ENCODE measurements around the gene LRP8. TPM values are rescaled to one million over a fixed set of nuclear protein-coding genes. Genes with fewer than 3 reads are reported as not detected.

LRP8 gene
- total and polyA plus RNA-seq, 2 experiments from 2014 or later = 27.8 to 71.1 TPM

DNA sequence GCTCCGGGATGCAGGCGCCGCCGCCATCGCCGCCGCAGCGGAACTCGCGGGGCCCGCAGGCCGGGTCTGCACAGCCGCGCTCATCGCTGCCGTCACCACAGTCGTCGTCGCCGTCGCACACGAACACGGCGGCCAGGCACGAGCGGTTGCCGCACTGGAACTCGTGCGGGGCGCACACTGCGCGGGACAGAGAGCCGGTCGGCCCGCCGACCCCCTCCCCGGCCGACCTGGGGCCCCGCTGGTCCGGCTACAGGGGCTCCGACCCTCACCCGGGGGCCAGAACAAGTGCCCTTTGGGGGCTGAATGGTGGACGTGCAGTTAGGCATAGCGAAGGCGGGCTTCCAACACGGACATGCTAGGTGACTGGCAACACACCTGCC lies 51.0 kb downstream of the LRP8 start:
- Histone ChIP-seq H3K4me3 (no peak overlapping the region), H3K27ac (ENCODE audit: low read depth) (no peak overlapping the region), H3K9me2 (ENCODE audit: insufficient read depth) (no peaks in the 10 kb centered on the region), H4K20me1 (replicated peaks; ENCODE audit: insufficient read depth) (no peaks in the 10 kb centered on the region), H3K4me2 (no peak overlapping the region), H3K27me3 (ENCODE audit: insufficient read depth) (no peaks in the 10 kb centered on the region), H3F3A (replicated peaks; ENCODE audit: low read depth) (no peaks in the 10 kb centered on the region), H2AFZ (no peak overlapping the region), H3K36me3 (ENCODE audit: insufficient read depth) (no peaks in the 10 kb centered on the region), H3K4me1 (ENCODE audit: insufficient read depth) (no peaks in the 10 kb centered on the region), H3K79me2 (replicated peaks; ENCODE audit: insufficient read depth) (no peaks in the 10 kb centered on the region)
- TF ChIP-seq, protein P1, sequence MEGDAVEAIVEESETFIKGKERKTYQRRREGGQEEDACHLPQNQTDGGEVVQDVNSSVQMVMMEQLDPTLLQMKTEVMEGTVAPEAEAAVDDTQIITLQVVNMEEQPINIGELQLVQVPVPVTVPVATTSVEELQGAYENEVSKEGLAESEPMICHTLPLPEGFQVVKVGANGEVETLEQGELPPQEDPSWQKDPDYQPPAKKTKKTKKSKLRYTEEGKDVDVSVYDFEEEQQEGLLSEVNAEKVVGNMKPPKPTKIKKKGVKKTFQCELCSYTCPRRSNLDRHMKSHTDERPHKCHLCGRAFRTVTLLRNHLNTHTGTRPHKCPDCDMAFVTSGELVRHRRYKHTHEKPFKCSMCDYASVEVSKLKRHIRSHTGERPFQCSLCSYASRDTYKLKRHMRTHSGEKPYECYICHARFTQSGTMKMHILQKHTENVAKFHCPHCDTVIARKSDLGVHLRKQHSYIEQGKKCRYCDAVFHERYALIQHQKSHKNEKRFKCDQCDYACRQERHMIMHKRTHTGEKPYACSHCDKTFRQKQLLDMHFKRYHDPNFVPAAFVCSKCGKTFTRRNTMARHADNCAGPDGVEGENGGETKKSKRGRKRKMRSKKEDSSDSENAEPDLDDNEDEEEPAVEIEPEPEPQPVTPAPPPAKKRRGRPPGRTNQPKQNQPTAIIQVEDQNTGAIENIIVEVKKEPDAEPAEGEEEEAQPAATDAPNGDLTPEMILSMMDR (conservative IDR thresholded peaks at IDR 0.05; ENCODE audit: low read depth in 2 of 2) = no peak
- TF ChIP-seq, protein P2, sequence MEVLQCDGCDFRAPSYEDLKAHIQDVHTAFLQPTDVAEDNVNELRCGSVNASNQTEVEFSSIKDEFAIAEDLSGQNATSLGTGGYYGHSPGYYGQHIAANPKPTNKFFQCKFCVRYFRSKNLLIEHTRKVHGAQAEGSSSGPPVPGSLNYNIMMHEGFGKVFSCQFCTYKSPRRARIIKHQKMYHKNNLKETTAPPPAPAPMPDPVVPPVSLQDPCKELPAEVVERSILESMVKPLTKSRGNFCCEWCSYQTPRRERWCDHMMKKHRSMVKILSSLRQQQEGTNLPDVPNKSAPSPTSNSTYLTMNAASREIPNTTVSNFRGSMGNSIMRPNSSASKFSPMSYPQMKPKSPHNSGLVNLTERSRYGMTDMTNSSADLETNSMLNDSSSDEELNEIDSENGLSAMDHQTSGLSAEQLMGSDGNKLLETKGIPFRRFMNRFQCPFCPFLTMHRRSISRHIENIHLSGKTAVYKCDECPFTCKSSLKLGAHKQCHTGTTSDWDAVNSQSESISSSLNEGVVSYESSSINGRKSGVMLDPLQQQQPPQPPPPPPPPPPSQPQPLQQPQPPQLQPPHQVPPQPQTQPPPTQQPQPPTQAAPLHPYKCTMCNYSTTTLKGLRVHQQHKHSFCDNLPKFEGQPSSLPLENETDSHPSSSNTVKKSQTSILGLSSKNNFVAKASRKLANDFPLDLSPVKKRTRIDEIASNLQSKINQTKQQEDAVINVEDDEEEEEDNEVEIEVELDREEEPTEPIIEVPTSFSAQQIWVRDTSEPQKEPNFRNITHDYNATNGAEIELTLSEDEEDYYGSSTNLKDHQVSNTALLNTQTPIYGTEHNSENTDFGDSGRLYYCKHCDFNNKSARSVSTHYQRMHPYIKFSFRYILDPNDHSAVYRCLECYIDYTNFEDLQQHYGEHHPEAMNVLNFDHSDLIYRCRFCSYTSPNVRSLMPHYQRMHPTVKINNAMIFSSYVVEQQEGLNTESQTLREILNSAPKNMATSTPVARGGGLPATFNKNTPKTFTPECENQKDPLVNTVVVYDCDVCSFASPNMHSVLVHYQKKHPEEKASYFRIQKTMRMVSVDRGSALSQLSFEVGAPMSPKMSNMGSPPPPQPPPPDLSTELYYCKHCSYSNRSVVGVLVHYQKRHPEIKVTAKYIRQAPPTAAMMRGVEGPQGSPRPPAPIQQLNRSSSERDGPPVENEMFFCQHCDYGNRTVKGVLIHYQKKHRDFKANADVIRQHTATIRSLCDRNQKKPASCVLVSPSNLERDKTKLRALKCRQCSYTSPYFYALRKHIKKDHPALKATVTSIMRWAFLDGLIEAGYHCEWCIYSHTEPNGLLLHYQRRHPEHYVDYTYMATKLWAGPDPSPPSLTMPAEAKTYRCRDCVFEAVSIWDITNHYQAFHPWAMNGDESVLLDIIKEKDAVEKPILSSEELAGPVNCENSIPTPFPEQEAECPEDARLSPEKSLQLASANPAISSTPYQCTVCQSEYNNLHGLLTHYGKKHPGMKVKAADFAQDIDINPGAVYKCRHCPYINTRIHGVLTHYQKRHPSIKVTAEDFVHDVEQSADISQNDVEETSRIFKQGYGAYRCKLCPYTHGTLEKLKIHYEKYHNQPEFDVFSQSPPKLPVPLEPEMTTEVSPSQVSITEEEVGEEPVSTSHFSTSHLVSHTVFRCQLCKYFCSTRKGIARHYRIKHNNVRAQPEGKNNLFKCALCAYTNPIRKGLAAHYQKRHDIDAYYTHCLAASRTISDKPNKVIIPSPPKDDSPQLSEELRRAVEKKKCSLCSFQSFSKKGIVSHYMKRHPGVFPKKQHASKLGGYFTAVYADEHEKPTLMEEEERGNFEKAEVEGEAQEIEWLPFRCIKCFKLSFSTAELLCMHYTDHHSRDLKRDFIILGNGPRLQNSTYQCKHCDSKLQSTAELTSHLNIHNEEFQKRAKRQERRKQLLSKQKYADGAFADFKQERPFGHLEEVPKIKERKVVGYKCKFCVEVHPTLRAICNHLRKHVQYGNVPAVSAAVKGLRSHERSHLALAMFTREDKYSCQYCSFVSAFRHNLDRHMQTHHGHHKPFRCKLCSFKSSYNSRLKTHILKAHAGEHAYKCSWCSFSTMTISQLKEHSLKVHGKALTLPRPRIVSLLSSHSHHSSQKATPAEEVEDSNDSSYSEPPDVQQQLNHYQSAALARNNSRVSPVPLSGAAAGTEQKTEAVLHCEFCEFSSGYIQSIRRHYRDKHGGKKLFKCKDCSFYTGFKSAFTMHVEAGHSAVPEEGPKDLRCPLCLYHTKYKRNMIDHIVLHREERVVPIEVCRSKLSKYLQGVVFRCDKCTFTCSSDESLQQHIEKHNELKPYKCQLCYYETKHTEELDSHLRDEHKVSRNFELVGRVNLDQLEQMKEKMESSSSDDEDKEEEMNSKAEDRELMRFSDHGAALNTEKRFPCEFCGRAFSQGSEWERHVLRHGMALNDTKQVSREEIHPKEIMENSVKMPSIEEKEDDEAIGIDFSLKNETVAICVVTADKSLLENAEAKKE (CRISPR knock-in tag; IDR thresholded peaks at IDR 0.05) = no peak
- TF ChIP-seq EZH2phosphoT487 (IDR thresholded peaks at IDR 0.05; ENCODE audit: unreplicated experiment) (no peak), EZH2 (IDR thresholded peaks at IDR 0.05; ENCODE audit: low read depth, unreplicated experiment) (no peak), ZNF114 (CRISPR knock-in tag; IDR thresholded peaks at IDR 0.05) (no peak), STAT1 (IDR thresholded peaks at IDR 0.05; ENCODE audit: unreplicated experiment) (no peak), POLR2AphosphoS5 (IDR thresholded peaks at IDR 0.05; ENCODE audit: low read depth) (no peak), NANOG (IDR thresholded peaks at IDR 0.05; ENCODE audit: borderline replicate concordance) (no peak), JUNB (IDR thresholded peaks at IDR 0.05; ENCODE audit: unreplicated experiment) (no peak), CREB1 (CRISPR knock-in tag; IDR thresholded peaks at IDR 0.05; ENCODE audit: low read depth) (no peak), ZNF331 (CRISPR knock-in tag; IDR thresholded peaks at IDR 0.05; ENCODE audit: low read depth) (no peak)
- TF ChIP-seq, protein P3, sequence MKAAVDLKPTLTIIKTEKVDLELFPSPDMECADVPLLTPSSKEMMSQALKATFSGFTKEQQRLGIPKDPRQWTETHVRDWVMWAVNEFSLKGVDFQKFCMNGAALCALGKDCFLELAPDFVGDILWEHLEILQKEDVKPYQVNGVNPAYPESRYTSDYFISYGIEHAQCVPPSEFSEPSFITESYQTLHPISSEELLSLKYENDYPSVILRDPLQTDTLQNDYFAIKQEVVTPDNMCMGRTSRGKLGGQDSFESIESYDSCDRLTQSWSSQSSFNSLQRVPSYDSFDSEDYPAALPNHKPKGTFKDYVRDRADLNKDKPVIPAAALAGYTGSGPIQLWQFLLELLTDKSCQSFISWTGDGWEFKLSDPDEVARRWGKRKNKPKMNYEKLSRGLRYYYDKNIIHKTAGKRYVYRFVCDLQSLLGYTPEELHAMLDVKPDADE (IDR thresholded peaks at IDR 0.05) = no peak
- TF ChIP-seq, protein P4, sequence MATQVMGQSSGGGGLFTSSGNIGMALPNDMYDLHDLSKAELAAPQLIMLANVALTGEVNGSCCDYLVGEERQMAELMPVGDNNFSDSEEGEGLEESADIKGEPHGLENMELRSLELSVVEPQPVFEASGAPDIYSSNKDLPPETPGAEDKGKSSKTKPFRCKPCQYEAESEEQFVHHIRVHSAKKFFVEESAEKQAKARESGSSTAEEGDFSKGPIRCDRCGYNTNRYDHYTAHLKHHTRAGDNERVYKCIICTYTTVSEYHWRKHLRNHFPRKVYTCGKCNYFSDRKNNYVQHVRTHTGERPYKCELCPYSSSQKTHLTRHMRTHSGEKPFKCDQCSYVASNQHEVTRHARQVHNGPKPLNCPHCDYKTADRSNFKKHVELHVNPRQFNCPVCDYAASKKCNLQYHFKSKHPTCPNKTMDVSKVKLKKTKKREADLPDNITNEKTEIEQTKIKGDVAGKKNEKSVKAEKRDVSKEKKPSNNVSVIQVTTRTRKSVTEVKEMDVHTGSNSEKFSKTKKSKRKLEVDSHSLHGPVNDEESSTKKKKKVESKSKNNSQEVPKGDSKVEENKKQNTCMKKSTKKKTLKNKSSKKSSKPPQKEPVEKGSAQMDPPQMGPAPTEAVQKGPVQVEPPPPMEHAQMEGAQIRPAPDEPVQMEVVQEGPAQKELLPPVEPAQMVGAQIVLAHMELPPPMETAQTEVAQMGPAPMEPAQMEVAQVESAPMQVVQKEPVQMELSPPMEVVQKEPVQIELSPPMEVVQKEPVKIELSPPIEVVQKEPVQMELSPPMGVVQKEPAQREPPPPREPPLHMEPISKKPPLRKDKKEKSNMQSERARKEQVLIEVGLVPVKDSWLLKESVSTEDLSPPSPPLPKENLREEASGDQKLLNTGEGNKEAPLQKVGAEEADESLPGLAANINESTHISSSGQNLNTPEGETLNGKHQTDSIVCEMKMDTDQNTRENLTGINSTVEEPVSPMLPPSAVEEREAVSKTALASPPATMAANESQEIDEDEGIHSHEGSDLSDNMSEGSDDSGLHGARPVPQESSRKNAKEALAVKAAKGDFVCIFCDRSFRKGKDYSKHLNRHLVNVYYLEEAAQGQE (IDR thresholded peaks at IDR 0.05; ENCODE audit: unreplicated experiment) = no peak
- peaks cover 16% of the 10 kb centered on the region for H3K27me3 Mint-ChIP-seq (ENCODE audit: insufficient read depth, low read depth, poor library complexity)
- no peaks in the 10 kb centered on the region for H3K9me3 Mint-ChIP-seq
- DNase-seq (ENCODE audit: low spot score) = no peak
- H3K4me3 Mint-ChIP-seq = no peak overlapping the region
- peaks cover 90% of the 10 kb centered on the region for H3K36me3 Mint-ChIP-seq (ENCODE audit: low read depth)
- peaks cover 3% of the 10 kb centered on the region; the same call in 1 of the 3 replicates for H3K4me1 Mint-ChIP-seq
- H3K27ac Mint-ChIP-seq = no peak overlapping the region
- ATAC-seq = no peak
